Measurements from ENCODE around the gene DDX31.

DDX31 gene

DNA sequence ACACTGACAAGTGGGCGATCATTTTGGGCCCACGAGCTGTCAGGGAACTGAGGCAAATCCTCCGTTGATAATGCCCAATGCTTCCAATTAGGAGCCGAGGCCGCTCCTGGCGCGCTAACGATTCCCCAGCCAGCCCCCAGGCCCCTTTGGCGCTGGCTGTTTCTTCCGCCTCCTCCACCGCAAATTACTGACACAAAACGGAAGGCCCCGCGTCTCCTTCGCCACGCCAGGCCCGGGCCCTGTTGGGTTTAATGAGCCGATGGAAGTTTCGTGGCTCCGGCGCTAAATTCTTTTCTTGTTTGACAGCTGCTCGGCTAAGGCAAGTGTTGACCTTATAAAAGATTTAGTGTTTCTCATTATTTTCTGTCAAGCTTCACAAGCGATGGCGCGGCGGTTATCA is 113.1 kb downstream of the DDX31 start:
- ChIA-PET POLR2A (no interaction called here), CTCF (no interaction called here)
- no peak for TF ChIP-seq NFRKB (IDR thresholded peaks at IDR 0.05)
- TF ChIP-seq ARNT (IDR thresholded peaks at IDR 0.05) = no peak
- no peak for DNase-seq (ENCODE audit: extremely low spot score)

DNA sequence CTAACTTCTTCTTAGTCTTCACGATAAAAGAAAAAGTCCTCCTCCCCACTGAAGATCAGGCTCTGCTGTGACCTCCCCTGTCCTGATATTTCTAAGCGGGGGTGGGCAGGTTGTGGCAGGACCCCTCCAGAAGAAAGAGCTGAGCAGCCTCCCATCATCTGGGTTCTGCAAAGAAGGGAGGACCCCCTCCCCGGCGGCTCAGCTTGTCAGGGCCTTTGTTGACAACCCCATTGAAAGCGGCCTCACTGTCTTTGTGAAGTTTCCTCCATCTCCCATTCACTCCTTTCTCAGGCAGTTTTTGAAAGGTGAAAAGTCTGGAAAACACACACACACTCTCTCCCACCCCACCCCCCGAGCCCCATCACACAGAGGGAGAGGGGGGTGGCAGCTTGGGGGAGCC is 113.5 kb downstream of the DDX31 start:
- DNase-seq (ENCODE audit: extremely low spot score) = no peak
- no peak for TF ChIP-seq HDGF (IDR thresholded peaks at IDR 0.05; ENCODE audit: borderline replicate concordance)
- TF ChIP-seq SUZ12 (IDR thresholded peaks at IDR 0.05) = no peak
- CTCF ChIA-PET = no interaction called here
- POLR2A ChIA-PET = no interaction called here

DNA sequence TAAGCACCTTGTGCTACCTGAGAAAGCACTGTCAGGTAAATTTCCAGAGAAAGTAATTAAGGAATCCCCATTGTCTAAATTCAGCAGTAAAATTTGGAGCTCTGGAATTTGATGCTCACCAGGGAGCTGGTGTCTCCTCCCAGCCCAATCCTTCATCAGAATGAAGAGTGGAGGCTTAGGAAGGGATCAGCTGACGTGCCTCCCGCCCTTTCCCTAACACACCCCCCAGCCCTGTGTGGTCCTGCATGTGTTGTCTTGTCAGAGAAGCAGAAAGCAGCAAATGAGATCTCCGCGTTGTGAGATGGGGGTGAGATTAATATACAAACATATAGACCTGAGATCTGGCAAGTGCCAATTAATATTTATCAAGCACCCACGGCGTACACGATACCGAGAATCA is 114.3 kb downstream of the DDX31 start:
- POLR2A ChIA-PET = no interaction called here
- no peak for TF ChIP-seq TARDBP (IDR thresholded peaks at IDR 0.05)
- TF ChIP-seq BHLHE40 (IDR thresholded peaks at IDR 0.05; ENCODE audit: borderline replicate concordance) = no peak
- no peak for TF ChIP-seq ARNT (IDR thresholded peaks at IDR 0.05)
- no peak for TF ChIP-seq SUZ12 (IDR thresholded peaks at IDR 0.05)
- TF ChIP-seq FOXA1 (IDR thresholded peaks at IDR 0.05) = no peak
- no peak for TF ChIP-seq ELF4 (IDR thresholded peaks at IDR 0.05)
- TF ChIP-seq NFRKB (IDR thresholded peaks at IDR 0.05) = no peak
- no peak for TF ChIP-seq CTBP1 (IDR thresholded peaks at IDR 0.05; ENCODE audit: borderline replicate concordance)
- TF ChIP-seq FOXM1 (IDR thresholded peaks at IDR 0.05; ENCODE audit: borderline replicate concordance) = no peak
- TF ChIP-seq, protein P1, sequence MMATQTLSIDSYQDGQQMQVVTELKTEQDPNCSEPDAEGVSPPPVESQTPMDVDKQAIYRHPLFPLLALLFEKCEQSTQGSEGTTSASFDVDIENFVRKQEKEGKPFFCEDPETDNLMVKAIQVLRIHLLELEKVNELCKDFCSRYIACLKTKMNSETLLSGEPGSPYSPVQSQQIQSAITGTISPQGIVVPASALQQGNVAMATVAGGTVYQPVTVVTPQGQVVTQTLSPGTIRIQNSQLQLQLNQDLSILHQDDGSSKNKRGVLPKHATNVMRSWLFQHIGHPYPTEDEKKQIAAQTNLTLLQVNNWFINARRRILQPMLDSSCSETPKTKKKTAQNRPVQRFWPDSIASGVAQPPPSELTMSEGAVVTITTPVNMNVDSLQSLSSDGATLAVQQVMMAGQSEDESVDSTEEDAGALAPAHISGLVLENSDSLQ (IDR thresholded peaks at IDR 0.05) = no peak
- TF ChIP-seq L3MBTL2 (conservative IDR thresholded peaks at IDR 0.05) = no peak
- TF ChIP-seq SP1 (IDR thresholded peaks at IDR 0.05) = no peak
- TF ChIP-seq FOXK2 (IDR thresholded peaks at IDR 0.05) = no peak
- DNase-seq (ENCODE audit: extremely low spot score) = no peak
- CTCF ChIA-PET = no interaction called here

DNA sequence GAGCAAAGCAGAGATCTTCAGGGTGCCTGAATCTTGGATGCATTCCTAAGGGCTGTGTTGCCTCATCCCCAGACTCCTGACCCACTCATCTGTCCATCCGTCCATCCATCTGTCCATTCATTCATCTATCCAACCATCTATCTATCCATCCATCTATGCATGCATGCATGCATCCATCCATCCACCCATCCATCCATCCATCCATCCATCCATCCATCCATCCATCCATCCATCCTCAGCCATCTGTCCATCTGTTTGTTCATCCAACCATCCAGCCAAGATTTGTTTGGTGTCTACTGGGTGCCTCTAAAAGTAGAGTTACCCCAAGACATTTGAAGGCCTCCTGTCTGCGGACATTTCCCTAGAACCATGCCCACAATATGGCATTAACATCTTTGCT is 115.0 kb downstream of the DDX31 start:
- no peak for DNase-seq (ENCODE audit: extremely low spot score)
- CTCF ChIA-PET = no interaction called here
- TF ChIP-seq NFRKB (IDR thresholded peaks at IDR 0.05) (no peak), SP1 (IDR thresholded peaks at IDR 0.05) (no peak), LEF1 (IDR thresholded peaks at IDR 0.05; ENCODE audit: borderline replicate concordance) (no peak), CTBP1 (IDR thresholded peaks at IDR 0.05; ENCODE audit: borderline replicate concordance) (no peak), ELF4 (IDR thresholded peaks at IDR 0.05) (no peak), L3MBTL2 (conservative IDR thresholded peaks at IDR 0.05) (no peak), ZNF384 (IDR thresholded peaks at IDR 0.05) (no peak), BHLHE40 (IDR thresholded peaks at IDR 0.05; ENCODE audit: borderline replicate concordance) (no peak), TARDBP (IDR thresholded peaks at IDR 0.05) (no peak), FOXM1 (IDR thresholded peaks at IDR 0.05; ENCODE audit: borderline replicate concordance) (no peak), ARNT (IDR thresholded peaks at IDR 0.05) (no peak)
- TF ChIP-seq, protein P1 (IDR thresholded peaks at IDR 0.05) = no peak
- POLR2A ChIA-PET = no interaction called here

DNA sequence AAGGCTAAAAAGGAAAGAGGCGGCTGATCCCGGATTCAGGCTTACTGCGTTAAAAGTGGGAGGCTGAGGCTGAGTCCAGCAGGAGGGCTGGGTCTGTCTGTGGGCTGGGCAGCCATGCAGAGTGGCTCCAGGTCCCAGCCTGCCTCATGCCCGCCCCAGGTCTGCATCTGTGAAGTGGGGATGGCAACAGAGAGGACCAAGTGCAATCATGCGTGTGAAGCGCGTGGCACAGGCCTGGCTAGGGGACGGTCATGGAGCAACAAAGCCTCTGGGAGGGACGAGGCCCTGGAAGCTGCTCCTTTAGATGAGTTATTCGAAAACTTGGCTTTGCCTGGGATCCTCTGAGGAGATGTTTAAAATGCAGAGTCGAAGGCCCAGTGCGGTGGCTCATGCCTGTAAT is 117.7 kb downstream of the DDX31 start:
- POLR2A ChIA-PET = no interaction called here
- CTCF ChIA-PET = interaction anchor here (0.7 kb wide), 1 partner anchor 13 kb away, joined by 3 read pairs; no protein-coding TSS in a partner anchor

DNA sequence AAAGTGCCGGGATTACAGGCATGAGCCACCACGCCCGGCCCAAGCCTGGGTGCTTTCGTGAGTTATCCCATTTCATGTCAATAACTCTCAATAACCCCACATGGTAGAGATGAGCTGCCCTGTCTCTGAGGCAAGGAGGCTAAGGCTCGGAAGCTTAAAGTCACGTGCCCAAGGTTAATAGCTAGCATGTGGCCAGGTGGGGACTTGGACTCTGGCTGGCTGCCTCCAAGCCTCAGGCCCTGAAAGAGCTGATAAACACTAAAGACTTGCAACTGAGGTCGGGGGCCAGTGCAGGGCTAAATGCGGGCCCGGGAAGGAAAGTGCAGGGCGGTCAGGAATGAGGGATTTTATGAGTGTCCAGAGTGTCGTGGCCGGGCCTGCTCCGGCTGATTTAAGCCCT is 118.2 kb downstream of the DDX31 start:
- CTCF ChIA-PET = no interaction called here
- no peak for DNase-seq (ENCODE audit: extremely low spot score)
- POLR2A ChIA-PET = no interaction called here
- TF ChIP-seq FOXA1 (IDR thresholded peaks at IDR 0.05) (no peak), ELF4 (IDR thresholded peaks at IDR 0.05) (no peak), HDGF (IDR thresholded peaks at IDR 0.05; ENCODE audit: borderline replicate concordance) (no peak), NFRKB (IDR thresholded peaks at IDR 0.05) (no peak), L3MBTL2 (conservative IDR thresholded peaks at IDR 0.05) (no peak), SUZ12 (IDR thresholded peaks at IDR 0.05) (no peak), FOXM1 (IDR thresholded peaks at IDR 0.05; ENCODE audit: borderline replicate concordance) (no peak), LEF1 (IDR thresholded peaks at IDR 0.05; ENCODE audit: borderline replicate concordance) (no peak), SP1 (IDR thresholded peaks at IDR 0.05) (no peak), ZNF384 (IDR thresholded peaks at IDR 0.05) (no peak), FOXK2 (IDR thresholded peaks at IDR 0.05) (no peak), ARNT (IDR thresholded peaks at IDR 0.05) (no peak), TARDBP (IDR thresholded peaks at IDR 0.05) (no peak), CTBP1 (IDR thresholded peaks at IDR 0.05; ENCODE audit: borderline replicate concordance) (no peak), BHLHE40 (IDR thresholded peaks at IDR 0.05; ENCODE audit: borderline replicate concordance) (no peak)
- TF ChIP-seq, protein P1 (IDR thresholded peaks at IDR 0.05) = no peak

More for the DNA sequence above, 117.7 kb downstream of the DDX31 start:
- no peak for DNase-seq (ENCODE audit: extremely low spot score)
- TF ChIP-seq CTBP1 (IDR thresholded peaks at IDR 0.05; ENCODE audit: borderline replicate concordance) (no peak), SP1 (IDR thresholded peaks at IDR 0.05) (no peak), ARNT (IDR thresholded peaks at IDR 0.05) (no peak), LEF1 (IDR thresholded peaks at IDR 0.05; ENCODE audit: borderline replicate concordance) (no peak), SUZ12 (IDR thresholded peaks at IDR 0.05) (no peak), BHLHE40 (IDR thresholded peaks at IDR 0.05; ENCODE audit: borderline replicate concordance) (no peak), L3MBTL2 (conservative IDR thresholded peaks at IDR 0.05) (no peak), ZNF384 (IDR thresholded peaks at IDR 0.05) (no peak), HDGF (IDR thresholded peaks at IDR 0.05; ENCODE audit: borderline replicate concordance) (no peak), TARDBP (IDR thresholded peaks at IDR 0.05) (no peak), ELF4 (IDR thresholded peaks at IDR 0.05) (no peak), FOXM1 (IDR thresholded peaks at IDR 0.05; ENCODE audit: borderline replicate concordance) (no peak), FOXK2 (IDR thresholded peaks at IDR 0.05) (no peak), NFRKB (IDR thresholded peaks at IDR 0.05) (no peak)
- TF ChIP-seq, protein P1 (IDR thresholded peaks at IDR 0.05) = no peak

Measured in HEK293T (cell line).